ENCODE results near the gene B4GALT3.

- no peak for TF ChIP-seq CTCF (IDR thresholded peaks at IDR 0.05; ENCODE audit: insufficient read depth, low read length)
- no peak for TF ChIP-seq POLR2AphosphoS5 (IDR thresholded peaks at IDR 0.05; ENCODE audit: low read depth)
- TF ChIP-seq GABPA (IDR thresholded peaks at IDR 0.05; ENCODE audit: low read depth): no peak
These were observed 12.3 kb downstream of the B4GALT3 start for GRCh38 chr1:161164901-161165610.

All from HL-60 (cell line).